Ascending aorta (tissue), 2 donors: Measurements from ENCODE around the gene EEF1AKMT4. TPM values are rescaled to one million over a fixed set of nuclear protein-coding genes. Genes with fewer than 3 reads are reported as not detected.

ENCODE experiments used
- DNase-seq, 2 donors: peaks; one replicate each; pipeline ENCODE4 v3.0.0-alpha.2; 2019; ENCODE audit warnings: low spot score in 2 of 2
- H3K27ac ChIP-seq, 2 donors: fragments of 200-600 bp; sonication (generic); one replicate each; pipeline ENCODE4 v1.5.1; 2016 to 2017; ENCODE audit warnings: mild to moderate bottlenecking in 1 of 2
- H3K27me3 ChIP-seq: fragments of 200-600 bp; sonication (generic); one replicate; pipeline ENCODE4 v1.5.1; 2017
- H3K36me3 ChIP-seq, 2 donors: fragments of 200-600 bp; sonication (generic); one replicate each; pipeline ENCODE4 v1.5.1; 2016
- H3K4me1 ChIP-seq, 2 donors: fragments of 200-600 bp; sonication (generic); one replicate each; pipeline ENCODE4 v1.5.1; 2016 to 2017; ENCODE audit warnings: mild to moderate bottlenecking in 1 of 2
- H3K4me3 ChIP-seq, 2 donors: fragments of 200-600 bp; sonication (generic); one replicate each; pipeline ENCODE4 v1.5.1; 2016 to 2017; ENCODE audit warnings: mild to moderate bottlenecking in 1 of 2
- H3K9me3 ChIP-seq, 2 donors: fragments of 200-600 bp; sonication (generic); one replicate each; pipeline ENCODE4 v1.5.1; 2016
- intact Hi-C: fragments of 100-400 bp; cut with DNase I; formaldehyde crosslinking; loops from one replicate; pipeline ENCODE4 v1.15.1; 2023
- total RNA-seq: library from RNA; depleted of rRNA; stranded (reverse); fragments of >200 nt; gene quantifications from one replicate; pipeline ENCODE4 v1.1.0, GENCODE V29; 2016
- TF ChIP-seq, protein P1 (sequence below), 3 experiments: fragments of 200-600 bp in 2 of 3; fragments of 450-650 bp in 1 of 3; sonication (generic) in 2 of 3; IDR thresholded peaks; one replicate each; pipeline ENCODE4 v1.5.1; 2016 to 2019; ENCODE audit warnings: antibody characterized with exemption in 3 of 3, mild to moderate bottlenecking in 1 of 3, moderate library complexity in 1 of 3

Gene EEF1AKMT4
- total RNA-seq, 1 donor from 2014 or later, result 4.8 TPM

- peaks cover 3 to 5% of the 10 kb centered on the region in 2 donors for H3K36me3 ChIP-seq
- peak overlapping the region; percentile 70 to 86 for H3K4me3 ChIP-seq
- H3K4me1 ChIP-seq, result peaks cover 0 to 14% of the 10 kb centered on the region in 2 donors
- intact Hi-C loops, result loop anchor here (1.0 to 5.0 kb wide), 2 partner anchors 87 to 233 kb away; partner anchors contain the start of genes ABCC5 and FAM131A
- H3K27me3 ChIP-seq, result no peaks in the 10 kb centered on the region
- peak overlapping the region in 1 of 2 donors; percentile 45 for H3K27ac ChIP-seq
- DNase-seq, result peak; percentile 55 to 94
- no peaks in the 10 kb centered on the region for H3K9me3 ChIP-seq
- TF ChIP-seq, protein P1, sequence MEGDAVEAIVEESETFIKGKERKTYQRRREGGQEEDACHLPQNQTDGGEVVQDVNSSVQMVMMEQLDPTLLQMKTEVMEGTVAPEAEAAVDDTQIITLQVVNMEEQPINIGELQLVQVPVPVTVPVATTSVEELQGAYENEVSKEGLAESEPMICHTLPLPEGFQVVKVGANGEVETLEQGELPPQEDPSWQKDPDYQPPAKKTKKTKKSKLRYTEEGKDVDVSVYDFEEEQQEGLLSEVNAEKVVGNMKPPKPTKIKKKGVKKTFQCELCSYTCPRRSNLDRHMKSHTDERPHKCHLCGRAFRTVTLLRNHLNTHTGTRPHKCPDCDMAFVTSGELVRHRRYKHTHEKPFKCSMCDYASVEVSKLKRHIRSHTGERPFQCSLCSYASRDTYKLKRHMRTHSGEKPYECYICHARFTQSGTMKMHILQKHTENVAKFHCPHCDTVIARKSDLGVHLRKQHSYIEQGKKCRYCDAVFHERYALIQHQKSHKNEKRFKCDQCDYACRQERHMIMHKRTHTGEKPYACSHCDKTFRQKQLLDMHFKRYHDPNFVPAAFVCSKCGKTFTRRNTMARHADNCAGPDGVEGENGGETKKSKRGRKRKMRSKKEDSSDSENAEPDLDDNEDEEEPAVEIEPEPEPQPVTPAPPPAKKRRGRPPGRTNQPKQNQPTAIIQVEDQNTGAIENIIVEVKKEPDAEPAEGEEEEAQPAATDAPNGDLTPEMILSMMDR (IDR thresholded peaks at IDR 0.05), result peak; percentile 78 to 90 (median 88)
Observed at GRCh38 chr3:184250167-184250828, 826 bp downstream of the EEF1AKMT4 start.

DNA sequence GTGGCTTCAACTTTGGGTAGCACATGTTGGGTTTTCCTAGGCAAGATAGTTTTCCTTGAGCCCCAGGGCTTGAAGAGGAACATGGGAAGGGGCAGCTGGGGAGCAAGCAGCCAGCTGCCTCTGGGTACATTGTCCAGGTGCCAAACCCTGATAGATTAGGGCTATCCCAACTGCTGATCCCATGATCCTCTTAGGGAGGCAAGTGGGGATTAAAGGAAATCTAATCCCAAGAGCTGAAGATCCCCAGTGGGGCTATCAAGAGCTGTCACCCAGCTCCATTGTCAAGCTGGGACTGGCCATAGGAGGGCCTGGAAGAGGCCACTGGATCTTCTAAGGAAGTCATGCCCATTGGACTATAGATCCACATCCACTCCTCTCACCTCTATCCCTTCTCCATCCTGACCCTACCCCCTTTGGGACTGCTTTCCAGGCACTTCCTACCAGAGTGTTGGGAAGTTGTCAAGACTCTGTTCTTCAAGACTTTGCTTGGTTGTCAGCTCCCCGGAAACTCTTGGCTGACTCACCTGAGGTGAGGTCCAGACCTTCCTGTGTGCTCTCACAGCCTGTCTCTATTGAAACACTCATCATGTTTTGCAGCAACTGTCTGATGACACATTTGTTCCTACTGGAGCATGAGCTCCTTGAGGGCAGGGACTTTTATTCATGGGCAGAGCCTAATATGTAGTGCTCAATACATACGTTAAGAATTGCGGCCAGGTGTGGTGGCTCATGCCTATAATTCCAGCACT is 6.0 kb downstream of the EEF1AKMT4 start:
- peaks cover 3 to 9% of the 10 kb centered on the region in 2 donors for H3K4me1 ChIP-seq
- H3K27ac ChIP-seq, result no peak overlapping the region
- no peak for DNase-seq
- H3K36me3 ChIP-seq, result no peaks in the 10 kb centered on the region
- intact Hi-C loops, result no loop called here
- TF ChIP-seq, protein P1 (IDR thresholded peaks at IDR 0.05), result no peak
- H3K27me3 ChIP-seq, result no peaks in the 10 kb centered on the region
- H3K9me3 ChIP-seq, result no peaks in the 10 kb centered on the region
- no peak overlapping the region for H3K4me3 ChIP-seq

- no peak overlapping the region for H3K27ac ChIP-seq
- no peaks in the 10 kb centered on the region for H3K9me3 ChIP-seq
- H3K4me3 ChIP-seq, result no peak overlapping the region
- TF ChIP-seq, protein P1 (IDR thresholded peaks at IDR 0.05), result no peak
- H3K4me1 ChIP-seq, result peaks cover 14 to 20% of the 10 kb centered on the region in 2 donors
- H3K36me3 ChIP-seq, result no peaks in the 10 kb centered on the region
- H3K27me3 ChIP-seq, result peaks cover 10% of the 10 kb centered on the region
- intact Hi-C loops, result no loop called here
- no peak for DNase-seq
Observed at GRCh38 chr3:184257083-184257915, 7.8 kb downstream of the EEF1AKMT4 start.

DNA sequence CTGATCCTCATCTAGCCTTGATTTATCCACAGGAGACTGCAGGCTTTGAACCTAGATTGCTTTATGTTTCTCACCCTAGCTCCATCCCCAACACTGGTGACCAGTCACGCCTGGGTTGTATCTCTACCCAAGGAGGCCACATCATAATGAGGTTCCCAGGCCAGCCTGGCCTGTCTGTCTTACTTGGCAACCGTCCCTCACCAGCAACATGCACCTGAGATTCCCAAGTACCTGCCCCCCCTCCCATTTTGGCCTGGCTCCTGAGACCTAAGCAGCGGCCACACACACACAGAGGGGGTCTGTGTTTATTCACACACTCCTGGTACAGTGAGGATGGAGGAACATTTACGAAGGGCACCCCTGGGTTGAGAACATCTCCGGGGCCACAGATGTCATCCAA is 9.5 kb downstream of the EEF1AKMT4 start:
- TF ChIP-seq, protein P1 (IDR thresholded peaks at IDR 0.05), result no peak
- Histone ChIP-seq H3K4me3 (no peak overlapping the region), H3K4me1 (peaks cover 14 to 21% of the 10 kb centered on the region in 2 donors), H3K27ac (no peak overlapping the region), H3K36me3 (no peaks in the 10 kb centered on the region), H3K27me3 (peaks cover 19% of the 10 kb centered on the region), H3K9me3 (no peaks in the 10 kb centered on the region)
- intact Hi-C loops, result no loop called here
- DNase-seq, result no peak

- TF ChIP-seq, protein P1 (IDR thresholded peaks at IDR 0.05), result no peak
- intact Hi-C loops, result no loop called here
- DNase-seq, result no peak
- peak overlapping the region in 1 of 2 donors; percentile 25 for H3K4me3 ChIP-seq
- no peaks in the 10 kb centered on the region for H3K36me3 ChIP-seq
- H3K27me3 ChIP-seq, result peaks cover 19% of the 10 kb centered on the region
- no peaks in the 10 kb centered on the region for H3K9me3 ChIP-seq
- peaks cover 14 to 21% of the 10 kb centered on the region in 2 donors for H3K4me1 ChIP-seq
- H3K27ac ChIP-seq, result no peak overlapping the region
Observed at GRCh38 chr3:184259396-184259877, 10.0 kb downstream of the EEF1AKMT4 start.
